Tibial nerve (tissue), 4 donors: Measurements from ENCODE around the gene ACTR1A.

Experiments used
- CTCF ChIP-seq, 5 experiments: fragments of 200-600 bp in 3 of 5; fragments of 450-650 bp in 2 of 5; sonication (generic) in 3 of 5; IDR thresholded peaks; one replicate each; pipeline ENCODE4 v1.5.1; 2016 to 2019; ENCODE audit warnings: antibody characterized with exemption in 5 of 5, mild to moderate bottlenecking in 3 of 5, moderate library complexity in 2 of 5
- EP300 ChIP-seq, 2 donors: sonication (generic); formaldehyde crosslinking; IDR thresholded peaks; one replicate each; pipeline ENCODE4 v1.6.1; 2017; ENCODE audit warnings: antibody characterized with exemption in 2 of 2, mild to moderate bottlenecking in 1 of 2
- POLR2A ChIP-seq, 2 donors: fragments of 450-650 bp; IDR thresholded peaks; one replicate each; pipeline ENCODE4 v1.6.1; 2017; ENCODE audit warnings: antibody characterized with exemption in 2 of 2, mild to moderate bottlenecking in 2 of 2, moderate library complexity in 2 of 2

- TF ChIP-seq CTCF (IDR thresholded peaks at IDR 0.05) (no peak), POLR2A (IDR thresholded peaks at IDR 0.05) (no peak), EP300 (IDR thresholded peaks at IDR 0.05) (no peak)
Measured at GRCh38 chr10:102460836-102461186, 41.7 kb downstream of the ACTR1A start.
